ENCODE measurements around the gene ITM2A. TPM values are rescaled to one million over a fixed set of nuclear protein-coding genes. Genes with fewer than 3 reads are reported as not detected.

ITM2A gene
- total RNA-seq, 1 experiment from 2014 or later = not detected

- no peak overlapping the region for H3K4me2 ChIP-seq (ENCODE audit: low read length)
- no peak overlapping the region for H3K9ac ChIP-seq (ENCODE audit: low read length)
- H3K9me2 ChIP-seq (ENCODE audit: insufficient read depth) = no peaks in the 10 kb centered on the region
- DNase-seq (ENCODE audit: low read depth, low spot score) = no peak
- no peak overlapping the region for H2AFZ ChIP-seq (ENCODE audit: low read depth, low read length, poor library complexity, severe bottlenecking)
- no peaks in the 10 kb centered on the region for H3K36me3 ChIP-seq (ENCODE audit: control insufficient read depth in 1 of 2, insufficient read depth in 2 of 2, low read length in 2 of 2)
- ChIA-PET POLR2A (no interaction called here), RAD21 (ENCODE audit: low non-redundant PET in 1 of 2, low total read pairs in 2 of 2, uncharacterized antibody in 2 of 2, unreplicated experiment in 2 of 2) (no interaction called here), CTCF (no interaction called here)
- no peak overlapping the region for H3K4me3 ChIP-seq (replicated peaks in 1 of 2; ENCODE audit: low read depth in 1 of 2, low read length in 2 of 2)
- H3K27ac ChIP-seq (ENCODE audit: low read depth, low read length) = no peak overlapping the region
- no peaks in the 10 kb centered on the region for H4K20me1 ChIP-seq (ENCODE audit: insufficient read depth)
- intact Hi-C loops (cut with micrococcal nuclease) = no loop called here
- no peak for ATAC-seq
- H3K27me3 ChIP-seq (ENCODE audit: insufficient read depth, low read length) = no peaks in the 10 kb centered on the region
- TF ChIP-seq SP1 (IDR thresholded peaks at IDR 0.05; ENCODE audit: low read depth) (no peak), FOSL1 (IDR thresholded peaks at IDR 0.05; ENCODE audit: low read depth) (no peak), SIN3A (IDR thresholded peaks at IDR 0.05; ENCODE audit: low read depth) (no peak), RAD21 (IDR thresholded peaks at IDR 0.05; ENCODE audit: low read depth) (no peak), CTCF (IDR thresholded peaks at IDR 0.05 in 2 of 3, conservative IDR thresholded peaks at IDR 0.05 in 1 of 3; ENCODE audit: borderline replicate concordance in 1 of 3, insufficient read depth in 1 of 3, low read depth in 2 of 3, low read length in 2 of 3) (no peak), POLR2A (IDR thresholded peaks at IDR 0.05; ENCODE audit: borderline replicate concordance, extremely low read depth, insufficient read depth, insufficient read length) (no peak), JUND (IDR thresholded peaks at IDR 0.05) (no peak), CEBPB (IDR thresholded peaks at IDR 0.05; ENCODE audit: low read depth) (no peak), EZH2 (IDR thresholded peaks at IDR 0.05) (no peak), MAX (IDR thresholded peaks at IDR 0.05) (no peak), ATF3 (IDR thresholded peaks at IDR 0.05) (no peak), EZH2phosphoT487 (IDR thresholded peaks at IDR 0.05; ENCODE audit: borderline replicate concordance) (no peak), ELF1 (IDR thresholded peaks at IDR 0.05; ENCODE audit: borderline replicate concordance, low read depth) (no peak), YY1 (IDR thresholded peaks at IDR 0.05; ENCODE audit: extremely low read depth, insufficient replicate concordance, low read depth, low read length) (no peak), REST (IDR thresholded peaks at IDR 0.05; ENCODE audit: low read depth) (no peak), POLR2AphosphoS5 (IDR thresholded peaks at IDR 0.05; ENCODE audit: low read depth, low read length) (no peak), ZBTB33 (IDR thresholded peaks at IDR 0.05; ENCODE audit: extremely low read depth, insufficient replicate concordance, low read length) (no peak), CBX3 (IDR thresholded peaks at IDR 0.05; ENCODE audit: low read depth) (no peak), EGR1 (IDR thresholded peaks at IDR 0.05; ENCODE audit: low read depth) (no peak), ZNF274 (IDR thresholded peaks at IDR 0.05; ENCODE audit: low read depth, low read length) (no peak)
- H3K79me2 ChIP-seq (ENCODE audit: insufficient read depth, low read length) = no peaks in the 10 kb centered on the region
- no TSS peak for BruUV-seq (replicated peaks)
- H3K4me1 ChIP-seq (ENCODE audit: control insufficient read depth in 1 of 2, insufficient read depth in 2 of 2, low read length in 2 of 2) = no peaks in the 10 kb centered on the region
- H3K9me3 ChIP-seq (ENCODE audit: control insufficient read depth in 1 of 2, insufficient read depth in 1 of 2, low read depth in 1 of 2, low read length in 2 of 2) = no peaks in the 10 kb centered on the region
Measured at GRCh38 chrX:79330022-79330421, 37.1 kb downstream of the ITM2A start.
